MM.1S (cell line): ENCODE data around the gene LIMCH1.

Experiments
- DNase-seq: peaks from one replicate; pipeline ENCODE4 v3.0.0-alpha.2; 2015
- H2AFZ ChIP-seq: fragments of 300-600 bp; sonication (generic); 2 replicates; pipeline ENCODE4 v1.6.0; 2016; ENCODE audit warnings: antibody characterized with exemption, low read length
- H3F3A ChIP-seq: fragments of 300-600 bp; sonication (generic); 2 replicates; pipeline ENCODE4 v1.6.1; 2016; ENCODE audit warnings: mild to moderate bottlenecking, antibody characterized with exemption, low read length, moderate library complexity, mixed read lengths; ENCODE audit not compliant: insufficient read depth
- H3K27ac ChIP-seq: fragments of 300-600 bp; sonication (generic); 2 replicates; pipeline ENCODE4 v1.5.1; 2016; ENCODE audit warnings: mild to moderate bottlenecking, low read length
- H3K27me3 ChIP-seq: fragments of 300-600 bp; sonication (generic); replicated peaks from 2 replicates; pipeline ENCODE4 v1.6.0; 2016; ENCODE audit warnings: low read length; ENCODE audit not compliant: insufficient read depth
- H3K36me3 ChIP-seq: fragments of 300-600 bp; sonication (generic); replicated peaks from 2 replicates; pipeline ENCODE4 v1.6.1; 2016; ENCODE audit warnings: mild to moderate bottlenecking, low read length, mixed read lengths; ENCODE audit not compliant: insufficient read depth
- H3K4me1 ChIP-seq: fragments of 300-600 bp; sonication (generic); 2 replicates; pipeline ENCODE4 v1.6.1; 2016; ENCODE audit warnings: low read length, mixed read lengths
- H3K4me2 ChIP-seq: fragments of 300-600 bp; sonication (generic); 2 replicates; pipeline ENCODE4 v1.6.0; 2016; ENCODE audit warnings: low read depth, low read length
- H3K4me3 ChIP-seq: fragments of 300-600 bp; sonication (generic); 2 replicates; pipeline ENCODE4 v1.5.1; 2016; ENCODE audit warnings: low read length, mixed read lengths
- H3K79me2 ChIP-seq: fragments of 300-600 bp; sonication (generic); 2 replicates; pipeline ENCODE4 v1.6.1; 2016; ENCODE audit warnings: mixed run types, low read length, mixed read lengths
- H3K9ac ChIP-seq: fragments of 300-600 bp; sonication (generic); 2 replicates; pipeline ENCODE4 v1.6.1; 2016; ENCODE audit warnings: low read length, mixed read lengths
- H3K9me2 ChIP-seq: fragments of 300-600 bp; sonication (generic); replicated peaks from 2 replicates; pipeline ENCODE4 v1.6.1; 2016; ENCODE audit warnings: mild to moderate bottlenecking, low read length, mixed read lengths; ENCODE audit not compliant: insufficient read depth
- H3K9me3 ChIP-seq: fragments of 300-600 bp; sonication (generic); replicated peaks from 2 replicates; pipeline ENCODE4 v1.6.1; 2016; ENCODE audit warnings: mild to moderate bottlenecking, low read length, mixed read lengths; ENCODE audit not compliant: insufficient read depth
- H4K20me1 ChIP-seq: fragments of 300-600 bp; sonication (generic); 2 replicates; pipeline ENCODE4 v1.6.1; 2016; ENCODE audit warnings: mild to moderate bottlenecking, low read length, moderate library complexity, mixed read lengths; ENCODE audit not compliant: insufficient read depth
- EZH2 ChIP-seq: fragments of 300-600 bp; sonication (generic); optimal IDR thresholded peaks from 2 replicates; pipeline ENCODE3; 2017; ENCODE audit warnings: low read depth, mild to moderate bottlenecking, antibody characterized with exemption, low read length, mixed read lengths
- EZH2phosphoT487 ChIP-seq: fragments of 300-600 bp; sonication (generic); IDR thresholded peaks from 2 replicates; pipeline ENCODE4 v1.6.1; 2018; ENCODE audit warnings: antibody characterized with exemption, low read length
- TF ChIP-seq, protein P1 (sequence below): fragments of 300-600 bp; sonication (generic); IDR thresholded peaks from 2 replicates; pipeline ENCODE4 v1.5.1; 2016; ENCODE audit warnings: antibody characterized with exemption, low read length, mixed read lengths

LIMCH1 gene

DNA sequence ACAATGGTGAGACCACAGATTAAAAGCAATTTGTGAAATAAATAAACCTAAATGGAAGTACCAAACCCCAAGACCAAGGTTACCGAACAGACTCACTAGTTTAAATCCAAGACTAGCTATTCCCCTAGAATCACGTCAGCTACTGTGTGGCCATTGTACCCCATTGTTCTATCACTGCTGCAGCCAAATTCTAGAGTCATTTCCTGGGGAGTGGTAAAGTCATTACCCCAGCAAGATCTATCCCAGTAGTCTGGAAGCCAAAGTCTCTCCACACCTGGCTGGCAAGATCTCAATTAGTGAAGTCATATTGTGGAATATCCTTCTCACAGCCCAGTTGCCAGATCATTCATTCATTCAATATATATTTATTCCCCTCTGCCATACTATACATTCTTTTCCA lies 143.1 kb downstream of the LIMCH1 start:
- Histone ChIP-seq H3K4me3 (no peak overlapping the region), H3K9me3 (no peaks in the 10 kb centered on the region), H3K79me2 (no peaks in the 10 kb centered on the region), H3K4me2 (no peak overlapping the region), H3K27ac (no peak overlapping the region), H3K9me2 (no peaks in the 10 kb centered on the region), H3F3A (no peaks in the 10 kb centered on the region), H2AFZ (no peak overlapping the region), H3K36me3 (no peaks in the 10 kb centered on the region), H3K4me1 (no peaks in the 10 kb centered on the region), H3K27me3 (no peaks in the 10 kb centered on the region), H3K9ac (no peak overlapping the region), H4K20me1 (no peaks in the 10 kb centered on the region)
- no peak for TF ChIP-seq EZH2
- TF ChIP-seq, protein P1, sequence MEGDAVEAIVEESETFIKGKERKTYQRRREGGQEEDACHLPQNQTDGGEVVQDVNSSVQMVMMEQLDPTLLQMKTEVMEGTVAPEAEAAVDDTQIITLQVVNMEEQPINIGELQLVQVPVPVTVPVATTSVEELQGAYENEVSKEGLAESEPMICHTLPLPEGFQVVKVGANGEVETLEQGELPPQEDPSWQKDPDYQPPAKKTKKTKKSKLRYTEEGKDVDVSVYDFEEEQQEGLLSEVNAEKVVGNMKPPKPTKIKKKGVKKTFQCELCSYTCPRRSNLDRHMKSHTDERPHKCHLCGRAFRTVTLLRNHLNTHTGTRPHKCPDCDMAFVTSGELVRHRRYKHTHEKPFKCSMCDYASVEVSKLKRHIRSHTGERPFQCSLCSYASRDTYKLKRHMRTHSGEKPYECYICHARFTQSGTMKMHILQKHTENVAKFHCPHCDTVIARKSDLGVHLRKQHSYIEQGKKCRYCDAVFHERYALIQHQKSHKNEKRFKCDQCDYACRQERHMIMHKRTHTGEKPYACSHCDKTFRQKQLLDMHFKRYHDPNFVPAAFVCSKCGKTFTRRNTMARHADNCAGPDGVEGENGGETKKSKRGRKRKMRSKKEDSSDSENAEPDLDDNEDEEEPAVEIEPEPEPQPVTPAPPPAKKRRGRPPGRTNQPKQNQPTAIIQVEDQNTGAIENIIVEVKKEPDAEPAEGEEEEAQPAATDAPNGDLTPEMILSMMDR, result no peak
- no peak for TF ChIP-seq EZH2phosphoT487
- DNase-seq, result no peak

DNA sequence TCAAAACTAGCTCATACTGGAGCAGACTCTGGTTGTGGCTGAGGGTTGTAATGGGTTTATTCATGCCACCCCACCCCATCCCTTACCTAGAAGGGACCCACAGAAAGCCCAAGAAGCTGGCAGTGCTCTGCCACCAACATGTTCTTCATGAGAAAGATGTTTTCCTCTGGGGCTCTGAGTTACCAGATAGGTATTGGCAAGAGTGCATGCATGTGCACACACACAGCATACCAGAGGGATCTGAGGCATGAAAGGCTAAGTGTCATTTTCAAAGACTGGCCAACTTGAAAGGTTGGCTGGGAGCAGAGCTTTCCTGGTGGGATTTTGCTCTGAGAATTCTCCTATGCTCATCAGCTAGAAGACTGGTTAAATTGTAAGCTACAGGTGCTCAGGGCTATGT lies 145.4 kb downstream of the LIMCH1 start:
- Histone ChIP-seq H3K36me3 (no peaks in the 10 kb centered on the region), H3K4me2 (no peak overlapping the region), H3K4me1 (no peaks in the 10 kb centered on the region), H3K9me3 (no peaks in the 10 kb centered on the region), H3K27ac (no peak overlapping the region), H3K79me2 (no peaks in the 10 kb centered on the region), H2AFZ (no peak overlapping the region), H4K20me1 (no peaks in the 10 kb centered on the region), H3K9me2 (no peaks in the 10 kb centered on the region), H3F3A (no peaks in the 10 kb centered on the region), H3K9ac (no peak overlapping the region), H3K4me3 (no peak overlapping the region), H3K27me3 (no peaks in the 10 kb centered on the region)
- no peak for TF ChIP-seq EZH2
- TF ChIP-seq EZH2phosphoT487, result no peak
- TF ChIP-seq, protein P1, result no peak
- DNase-seq, result no peak

DNA sequence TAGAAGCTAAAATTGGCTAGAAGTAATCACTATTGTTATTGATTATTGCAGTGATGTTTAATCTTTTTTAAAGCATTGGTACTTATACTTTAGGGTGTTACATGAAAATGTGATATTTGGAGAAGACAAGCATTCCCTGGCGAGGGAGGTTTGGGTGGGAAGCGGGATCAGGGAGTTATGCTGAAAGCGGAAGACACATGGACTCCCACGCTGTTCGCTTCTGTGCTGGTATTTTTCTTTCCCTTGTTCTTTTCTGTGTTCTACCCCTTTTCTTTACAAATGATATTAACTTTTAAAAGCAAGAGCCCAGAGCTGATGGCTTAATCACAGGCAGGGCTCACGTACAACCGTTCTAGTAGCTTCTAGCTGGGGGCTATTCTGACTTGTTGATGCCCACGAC lies 148.9 kb downstream of the LIMCH1 start:
- Histone ChIP-seq H3K9me3 (no peaks in the 10 kb centered on the region), H3K79me2 (no peaks in the 10 kb centered on the region), H3K36me3 (no peaks in the 10 kb centered on the region), H3K9me2 (no peaks in the 10 kb centered on the region), H3K9ac (no peak overlapping the region), H4K20me1 (no peaks in the 10 kb centered on the region), H3K27me3 (no peaks in the 10 kb centered on the region), H3F3A (no peaks in the 10 kb centered on the region), H3K27ac (no peak overlapping the region), H3K4me2 (no peak overlapping the region), H2AFZ (no peak overlapping the region), H3K4me3 (no peak overlapping the region), H3K4me1 (no peaks in the 10 kb centered on the region)
- TF ChIP-seq EZH2 (no peak), EZH2phosphoT487 (no peak)
- TF ChIP-seq, protein P1, result no peak
- DNase-seq, result no peak

- Histone ChIP-seq H3K9me2 (no peaks in the 10 kb centered on the region), H3F3A (no peaks in the 10 kb centered on the region), H2AFZ (no peak overlapping the region), H3K79me2 (no peaks in the 10 kb centered on the region), H3K27me3 (no peaks in the 10 kb centered on the region), H3K36me3 (no peaks in the 10 kb centered on the region), H4K20me1 (no peaks in the 10 kb centered on the region), H3K4me3 (no peak overlapping the region), H3K9ac (no peak overlapping the region), H3K4me1 (no peaks in the 10 kb centered on the region), H3K27ac (no peak overlapping the region), H3K9me3 (no peaks in the 10 kb centered on the region), H3K4me2 (no peak overlapping the region)
- no peak for DNase-seq
- TF ChIP-seq, protein P1, result no peak
These were observed 150.0 kb downstream of the LIMCH1 start for GRCh38 chr4:41687971-41688370.
